Ishikawa (cell line): Measurements from ENCODE around the gene FASTK.

Experiments used
- CEBPB ChIP-seq: IDR thresholded peaks from 2 replicates; pipeline ENCODE4 v1.6.1; 2012
- CREB1 ChIP-seq: IDR thresholded peaks from 2 replicates; pipeline ENCODE4 v1.6.1; 2012; ENCODE audit warnings: low read depth
- EGR1 ChIP-seq: IDR thresholded peaks from 2 replicates; pipeline ENCODE4 v1.6.1; 2012
- EP300 ChIP-seq: IDR thresholded peaks from 2 replicates; pipeline ENCODE4 v1.6.1; 2012; ENCODE audit warnings: borderline replicate concordance
- RAD21 ChIP-seq: IDR thresholded peaks from 2 replicates; pipeline ENCODE4 v1.6.1; 2012; ENCODE audit warnings: low read depth
- TAF1 ChIP-seq: IDR thresholded peaks from 2 replicates; pipeline ENCODE4 v1.6.1; 2012; ENCODE audit warnings: low read depth, mild to moderate bottlenecking
- TCF12 ChIP-seq: IDR thresholded peaks from 2 replicates; pipeline ENCODE4 v1.6.1; 2012; ENCODE audit warnings: low read depth
- YY1 ChIP-seq: IDR thresholded peaks from 2 replicates; pipeline ENCODE4 v1.6.1; 2012; ENCODE audit warnings: low read depth
- TF ChIP-seq, protein P1 (sequence below): IDR thresholded peaks from 2 replicates; pipeline ENCODE4 v1.6.1; 2012
- TF ChIP-seq, protein P2 (sequence below): IDR thresholded peaks from 2 replicates; pipeline ENCODE4 v1.6.1; 2012
- TF ChIP-seq, protein P3 (sequence below): IDR thresholded peaks from 2 replicates; pipeline ENCODE4 v1.6.1; 2012; ENCODE audit warnings: low read depth, mild to moderate bottlenecking

DNA sequence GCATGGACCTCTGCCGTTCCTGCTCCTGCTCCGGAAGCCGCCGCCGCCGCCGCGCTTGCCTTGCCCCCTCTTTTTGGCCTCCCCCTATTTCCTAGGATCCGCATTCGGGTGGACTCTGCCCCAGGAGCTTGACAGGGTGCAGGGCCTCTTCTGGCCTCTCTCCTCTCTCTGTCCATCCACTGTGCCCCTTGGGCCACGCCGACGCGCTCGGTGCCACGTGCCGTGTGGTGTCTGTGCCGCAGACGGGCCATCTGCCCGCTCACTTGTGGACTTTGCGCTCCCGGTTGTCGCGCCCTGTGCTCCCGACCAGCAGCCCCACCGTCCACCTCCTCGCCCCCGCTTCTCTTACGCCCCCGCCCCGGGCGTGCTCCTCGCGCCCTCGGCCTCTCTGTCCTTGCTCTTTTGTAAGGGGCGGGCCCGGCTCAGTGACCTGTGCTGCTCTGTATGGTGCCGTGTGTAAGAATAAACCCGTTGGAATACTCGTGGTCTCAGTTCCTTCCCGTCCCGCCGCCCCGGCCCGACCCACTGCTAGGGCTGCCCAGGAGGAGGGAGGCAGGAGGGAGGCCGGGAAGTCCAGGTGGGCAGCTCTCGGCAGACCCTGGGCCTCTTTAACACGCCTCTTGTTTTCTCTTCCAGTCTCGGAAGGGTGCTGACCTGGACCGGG is 42.7 kb upstream of the FASTK start:
- TF ChIP-seq, protein P1, sequence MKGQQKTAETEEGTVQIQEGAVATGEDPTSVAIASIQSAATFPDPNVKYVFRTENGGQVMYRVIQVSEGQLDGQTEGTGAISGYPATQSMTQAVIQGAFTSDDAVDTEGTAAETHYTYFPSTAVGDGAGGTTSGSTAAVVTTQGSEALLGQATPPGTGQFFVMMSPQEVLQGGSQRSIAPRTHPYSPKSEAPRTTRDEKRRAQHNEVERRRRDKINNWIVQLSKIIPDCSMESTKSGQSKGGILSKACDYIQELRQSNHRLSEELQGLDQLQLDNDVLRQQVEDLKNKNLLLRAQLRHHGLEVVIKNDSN: no peak
- no peak for TF ChIP-seq CREB1
- TF ChIP-seq, protein P2, sequence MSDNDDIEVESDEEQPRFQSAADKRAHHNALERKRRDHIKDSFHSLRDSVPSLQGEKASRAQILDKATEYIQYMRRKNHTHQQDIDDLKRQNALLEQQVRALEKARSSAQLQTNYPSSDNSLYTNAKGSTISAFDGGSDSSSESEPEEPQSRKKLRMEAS: no peak
- no peak for TF ChIP-seq CEBPB
- TF ChIP-seq TAF1: no peak
- TF ChIP-seq, protein P3, sequence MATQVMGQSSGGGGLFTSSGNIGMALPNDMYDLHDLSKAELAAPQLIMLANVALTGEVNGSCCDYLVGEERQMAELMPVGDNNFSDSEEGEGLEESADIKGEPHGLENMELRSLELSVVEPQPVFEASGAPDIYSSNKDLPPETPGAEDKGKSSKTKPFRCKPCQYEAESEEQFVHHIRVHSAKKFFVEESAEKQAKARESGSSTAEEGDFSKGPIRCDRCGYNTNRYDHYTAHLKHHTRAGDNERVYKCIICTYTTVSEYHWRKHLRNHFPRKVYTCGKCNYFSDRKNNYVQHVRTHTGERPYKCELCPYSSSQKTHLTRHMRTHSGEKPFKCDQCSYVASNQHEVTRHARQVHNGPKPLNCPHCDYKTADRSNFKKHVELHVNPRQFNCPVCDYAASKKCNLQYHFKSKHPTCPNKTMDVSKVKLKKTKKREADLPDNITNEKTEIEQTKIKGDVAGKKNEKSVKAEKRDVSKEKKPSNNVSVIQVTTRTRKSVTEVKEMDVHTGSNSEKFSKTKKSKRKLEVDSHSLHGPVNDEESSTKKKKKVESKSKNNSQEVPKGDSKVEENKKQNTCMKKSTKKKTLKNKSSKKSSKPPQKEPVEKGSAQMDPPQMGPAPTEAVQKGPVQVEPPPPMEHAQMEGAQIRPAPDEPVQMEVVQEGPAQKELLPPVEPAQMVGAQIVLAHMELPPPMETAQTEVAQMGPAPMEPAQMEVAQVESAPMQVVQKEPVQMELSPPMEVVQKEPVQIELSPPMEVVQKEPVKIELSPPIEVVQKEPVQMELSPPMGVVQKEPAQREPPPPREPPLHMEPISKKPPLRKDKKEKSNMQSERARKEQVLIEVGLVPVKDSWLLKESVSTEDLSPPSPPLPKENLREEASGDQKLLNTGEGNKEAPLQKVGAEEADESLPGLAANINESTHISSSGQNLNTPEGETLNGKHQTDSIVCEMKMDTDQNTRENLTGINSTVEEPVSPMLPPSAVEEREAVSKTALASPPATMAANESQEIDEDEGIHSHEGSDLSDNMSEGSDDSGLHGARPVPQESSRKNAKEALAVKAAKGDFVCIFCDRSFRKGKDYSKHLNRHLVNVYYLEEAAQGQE: no peak
- no peak for TF ChIP-seq TCF12
- TF ChIP-seq YY1: no peak
- no peak for TF ChIP-seq EP300
- TF ChIP-seq RAD21: no peak
- TF ChIP-seq EGR1: no peak
